DMS53 (cell line): ENCODE measurements around the gene CDKN3.
A peak's percentile ranks its signal among the peaks of the same experiment; 100 is the strongest.

Experiments
- DNase-seq: peaks from one replicate; lab custom pipeline; 2025; lab: John Stamatoyannopoulos, UW

CDKN3 gene

DNA sequence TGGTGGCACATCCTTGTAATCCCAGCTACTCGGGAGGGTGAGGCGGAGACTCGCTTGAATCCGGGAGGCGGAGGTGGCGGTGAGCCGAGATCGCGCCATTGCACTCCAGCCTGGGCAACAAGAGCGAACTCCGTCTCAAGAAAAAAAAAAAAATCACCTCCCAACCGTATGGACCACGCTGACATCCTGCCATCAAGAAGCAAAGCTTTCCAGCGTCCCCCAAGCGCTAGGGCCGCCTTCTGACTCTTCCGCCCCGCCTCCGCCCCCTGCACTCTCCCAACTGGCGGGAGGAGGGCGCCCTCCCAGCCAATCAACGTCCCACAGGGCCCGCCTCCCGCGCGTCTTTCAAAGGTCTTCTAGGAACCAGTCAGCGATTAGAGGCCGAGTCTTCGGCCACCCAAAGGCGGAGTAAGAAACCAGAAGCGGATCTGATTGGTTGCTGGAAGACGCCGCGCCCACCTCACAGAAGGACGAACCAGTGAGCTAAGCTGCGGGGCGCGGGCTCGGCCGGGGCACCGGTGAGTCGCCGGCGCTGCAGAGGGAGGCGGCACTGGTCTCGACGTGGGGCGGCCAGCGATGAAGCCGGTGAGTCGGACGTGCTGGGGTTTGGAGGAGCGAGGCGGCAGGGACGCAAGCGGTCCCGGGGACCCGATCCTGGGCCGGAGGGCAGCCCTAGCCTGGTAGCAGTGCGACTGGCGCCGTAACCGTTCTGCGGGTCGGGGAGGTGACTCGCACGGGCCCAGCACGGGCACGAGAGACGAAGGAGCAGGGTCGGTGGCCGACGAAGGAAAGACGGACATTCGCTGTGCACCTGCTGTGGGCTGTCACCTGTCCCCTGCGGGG is at the start of gene CDKN3:
CDKN3 (plus strand) TSS at position 515 of the 843 bp plus-strand sequence; CDS start at position 577, 62 bp downstream.
- DNase-seq = peak; percentile 100

DNA sequence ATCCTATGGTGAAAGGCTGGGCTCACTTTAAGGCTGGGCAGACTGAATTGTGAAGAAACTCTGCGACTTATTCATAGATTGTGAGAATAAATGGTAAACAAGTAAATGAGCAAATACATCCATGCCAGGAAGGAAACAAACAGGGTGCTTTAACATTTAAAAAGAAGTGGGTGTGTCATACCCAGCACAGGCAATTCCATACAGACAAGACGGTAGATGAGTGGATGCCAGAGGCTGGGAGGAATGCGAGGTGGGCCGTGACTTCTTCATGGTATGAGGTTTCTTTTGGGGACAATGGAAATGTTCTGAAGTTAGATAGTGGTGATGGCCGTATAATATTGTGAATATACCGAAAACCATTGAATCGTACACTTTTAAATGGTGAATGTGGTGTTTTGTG is 49.8 kb upstream of the CDKN3 start:
- DNase-seq = no peak

DNA sequence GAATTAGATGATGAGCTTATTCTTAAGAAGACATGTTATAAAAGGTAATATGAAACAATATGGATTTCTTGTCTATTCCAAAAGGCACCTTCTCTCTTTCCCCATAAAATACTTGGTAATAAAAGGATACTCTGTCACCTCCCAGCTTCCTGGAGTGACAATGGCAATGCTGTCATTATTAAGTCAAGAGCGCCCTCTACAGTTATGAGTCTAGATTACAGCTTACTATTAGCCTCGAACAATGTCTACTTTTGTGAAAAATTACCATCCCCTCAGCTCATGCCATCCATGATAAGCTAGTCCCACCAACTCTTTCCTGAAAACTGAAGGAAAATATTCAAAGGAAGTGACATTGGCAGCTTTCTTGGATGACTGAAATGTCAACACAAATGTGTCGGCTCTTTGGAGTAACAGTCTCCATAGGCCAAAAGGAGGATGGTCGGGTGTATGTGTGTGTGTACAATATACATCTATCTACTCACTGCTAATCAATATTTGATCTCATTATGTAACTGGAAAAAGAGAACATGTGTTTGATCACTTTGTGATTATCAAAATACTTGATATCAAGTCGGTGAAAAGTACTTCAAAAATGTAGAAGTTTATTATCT is 48.7 kb upstream of the CDKN3 start:
- DNase-seq = peak; percentile 82

DNA sequence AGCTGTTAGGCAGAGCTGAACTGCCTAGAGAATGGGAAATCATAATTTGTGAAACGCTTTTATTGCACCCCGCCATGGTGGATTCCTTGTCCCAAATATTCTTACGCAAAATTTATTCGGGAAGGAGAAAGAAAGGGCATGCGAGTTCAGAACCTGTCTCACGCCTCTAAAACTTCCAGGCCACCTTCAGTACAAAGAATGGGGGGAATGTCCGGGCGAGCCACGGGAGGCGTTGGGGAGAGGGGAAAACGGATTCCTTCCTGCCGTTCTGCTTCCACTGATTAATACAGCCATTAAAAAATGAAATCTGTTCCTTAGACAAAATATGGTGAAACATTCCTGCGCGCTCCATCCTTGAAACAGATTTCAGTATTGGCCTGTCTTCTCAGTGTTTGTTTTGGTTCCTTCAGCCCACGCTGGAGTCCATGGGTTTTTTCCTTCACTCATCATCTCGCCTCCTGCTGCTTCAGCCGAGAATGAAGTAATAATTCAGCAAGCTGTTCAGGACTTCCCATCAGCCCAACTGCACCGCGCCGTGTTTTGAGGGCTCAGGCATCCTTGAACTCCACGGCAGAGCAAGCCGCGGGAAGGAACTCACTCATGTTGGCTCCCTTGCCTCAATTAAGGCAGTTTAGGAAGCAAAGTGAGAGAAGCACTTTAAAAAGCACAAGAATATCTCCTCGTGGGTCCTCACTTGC is 47.7 kb upstream of the CDKN3 start:
- no peak for DNase-seq

DNA sequence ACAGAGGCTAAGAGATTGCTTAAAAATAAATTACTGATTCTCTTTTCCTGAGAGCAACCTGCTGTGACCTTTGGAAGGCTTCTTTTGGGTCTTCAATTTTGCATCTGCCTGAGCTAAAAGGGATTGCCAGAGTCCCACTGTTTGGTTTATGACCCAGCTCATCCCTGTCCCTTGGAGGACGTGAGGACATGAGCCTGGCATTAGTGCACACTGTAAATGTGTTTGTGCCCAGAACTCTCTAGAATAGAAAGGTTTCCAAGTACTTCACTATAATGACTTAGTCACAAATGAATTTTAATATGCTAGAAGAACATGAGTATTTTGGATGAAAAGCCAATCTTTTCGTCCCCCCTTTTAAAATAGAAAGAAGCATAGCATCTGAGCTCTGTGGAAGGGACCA is 47.1 kb upstream of the CDKN3 start:
- no peak for DNase-seq

DNA sequence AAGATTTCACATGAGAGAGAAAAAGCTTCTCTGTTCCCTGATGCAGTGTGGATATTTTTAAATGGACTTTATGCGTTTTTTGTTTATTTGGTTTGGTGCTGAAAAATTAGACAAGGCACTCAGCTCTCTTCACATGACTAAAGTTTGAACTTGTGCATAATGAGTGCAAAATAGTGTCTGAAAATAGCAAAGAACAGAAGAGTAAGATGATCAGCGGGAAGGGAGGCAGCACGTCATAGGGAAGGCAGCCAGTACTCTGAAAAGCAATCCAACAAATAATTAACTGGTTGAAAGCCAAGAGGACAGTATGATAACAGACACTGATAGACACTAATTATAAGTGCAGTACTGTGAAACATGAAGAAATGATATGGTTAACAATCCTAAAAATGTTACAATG is 46.6 kb upstream of the CDKN3 start:
- no peak for DNase-seq

DNA sequence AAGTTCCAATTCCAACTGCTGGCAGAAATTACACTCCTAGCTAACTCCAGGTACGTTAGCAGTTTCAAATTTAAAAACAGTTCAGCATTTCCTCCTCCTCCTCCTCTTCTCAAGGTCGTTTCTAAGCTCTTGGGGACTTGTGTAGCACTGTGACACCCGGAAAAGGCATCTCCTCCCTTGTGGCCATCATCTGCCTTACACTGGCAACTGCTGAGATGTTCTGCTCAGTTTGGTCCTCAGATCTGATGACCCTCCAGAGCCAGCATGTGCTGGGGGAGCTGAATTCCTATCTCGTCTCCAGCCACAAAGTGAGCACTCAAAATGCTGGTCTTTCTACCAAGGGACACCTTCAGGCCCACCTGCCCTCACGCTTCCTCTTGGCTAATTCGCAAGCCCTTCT is 43.5 kb upstream of the CDKN3 start:
- DNase-seq = no peak

DNA sequence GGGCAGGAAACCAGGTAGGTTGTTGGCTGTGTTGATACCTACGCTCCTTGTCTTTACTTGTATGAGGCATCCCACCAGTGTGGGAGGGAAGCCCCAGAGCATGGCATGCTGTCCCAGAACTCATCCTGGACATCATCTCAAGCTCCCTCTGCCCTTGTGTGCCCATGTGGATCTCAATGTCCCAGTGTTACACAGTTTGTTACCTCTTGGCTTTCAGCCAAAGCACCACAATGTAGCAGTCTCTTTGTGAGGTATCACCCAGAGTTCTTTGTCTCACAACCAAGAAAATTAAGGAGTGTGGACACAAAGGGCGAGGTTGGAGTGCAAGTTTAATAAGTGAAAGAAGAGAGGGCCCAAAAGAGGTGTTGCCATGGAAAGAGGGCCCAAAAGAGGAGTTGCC is 43.1 kb upstream of the CDKN3 start:
- peak; percentile 19 for DNase-seq

- no peak for DNase-seq
Measured at GRCh38 chr14:54354096-54354495, 42.7 kb upstream of the CDKN3 start.

GRCh38 chr14:54354968-54355641 is 41.7 kb upstream of the CDKN3 start:
- DNase-seq = no peak

- DNase-seq = no peak
Measured at GRCh38 chr14:54355698-54356097, 41.1 kb upstream of the CDKN3 start.

DNA sequence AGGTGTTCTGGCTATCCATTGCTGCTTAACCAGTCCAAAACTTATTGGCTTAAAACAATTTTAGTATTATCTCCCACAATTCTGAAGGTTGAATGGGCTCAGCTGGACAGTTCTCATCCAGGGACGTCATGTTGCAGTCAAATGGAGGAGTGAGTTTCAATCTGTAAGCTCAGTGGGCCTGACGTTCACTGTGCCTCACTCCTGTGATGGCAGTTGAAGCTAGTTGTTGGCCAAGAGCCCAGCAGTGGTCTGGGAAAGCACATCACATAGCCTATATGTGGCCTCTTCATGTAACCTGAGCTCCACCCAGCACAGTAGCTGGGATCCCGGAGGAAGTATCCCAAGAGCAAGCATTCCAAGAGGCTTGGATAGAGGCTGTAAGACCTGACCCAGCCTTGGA is 40.6 kb upstream of the CDKN3 start:
- DNase-seq = peak; percentile 10

GRCh38 chr14:54360667-54361066 is 36.1 kb upstream of the CDKN3 start:
- no peak for DNase-seq

DNA sequence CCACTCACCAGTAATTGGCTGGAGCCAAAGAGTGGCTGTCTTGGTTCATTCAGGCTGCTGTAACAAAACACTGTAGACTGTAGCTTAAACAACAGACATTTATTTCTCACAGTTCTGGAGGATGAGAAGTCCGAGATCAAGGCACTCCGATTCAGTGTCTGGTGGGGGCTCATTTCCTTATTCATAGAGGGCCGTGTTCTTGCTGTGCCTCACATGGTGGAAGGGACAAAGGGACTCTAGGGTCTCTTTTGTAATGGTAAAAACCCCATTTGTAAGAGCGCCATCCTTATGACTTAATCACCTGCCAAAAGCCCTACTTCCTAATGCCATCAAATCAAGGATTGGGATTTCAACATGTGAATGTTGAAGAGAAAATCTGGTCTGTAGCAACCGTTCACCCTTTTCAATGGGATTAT is 34.7 kb upstream of the CDKN3 start:
- DNase-seq = no peak

DNA sequence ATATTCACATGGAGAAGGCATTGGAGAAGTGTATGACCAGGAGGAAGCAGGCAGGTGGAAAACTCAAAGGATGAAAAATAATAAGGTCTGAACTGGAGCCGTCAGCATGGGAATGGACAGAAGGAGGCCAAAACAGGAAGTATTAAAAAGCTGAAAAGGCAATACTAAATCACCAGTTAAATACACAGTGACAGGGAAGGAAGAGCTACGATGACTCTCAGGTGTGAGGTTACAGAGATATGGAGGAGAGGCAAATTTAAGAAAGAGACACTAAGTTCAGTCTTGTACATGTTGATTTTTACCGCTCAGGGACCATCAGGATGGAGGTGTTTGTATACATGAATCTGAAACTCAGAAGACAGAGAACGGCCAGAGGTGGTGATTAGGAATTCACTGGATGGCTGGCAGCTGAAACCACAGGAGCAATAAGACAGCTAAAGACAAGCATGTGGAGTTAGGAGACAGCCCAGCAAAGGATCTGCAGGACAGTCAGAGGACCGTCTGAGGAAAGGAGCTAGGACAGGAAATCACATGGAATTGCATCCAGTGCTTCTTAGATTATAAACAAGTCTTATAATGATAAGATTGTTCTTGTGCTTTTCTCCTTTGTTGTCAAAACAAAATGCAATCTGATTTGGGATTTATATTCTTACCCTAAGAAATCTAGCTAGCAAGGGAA is 33.9 kb upstream of the CDKN3 start:
- DNase-seq = no peak

GRCh38 chr14:54364555-54365415 is 32.0 kb upstream of the CDKN3 start:
- DNase-seq = peak; percentile 12

GRCh38 chr14:54366736-54367735 is 29.8 kb upstream of the CDKN3 start:
- DNase-seq = peak; percentile 58

DNA sequence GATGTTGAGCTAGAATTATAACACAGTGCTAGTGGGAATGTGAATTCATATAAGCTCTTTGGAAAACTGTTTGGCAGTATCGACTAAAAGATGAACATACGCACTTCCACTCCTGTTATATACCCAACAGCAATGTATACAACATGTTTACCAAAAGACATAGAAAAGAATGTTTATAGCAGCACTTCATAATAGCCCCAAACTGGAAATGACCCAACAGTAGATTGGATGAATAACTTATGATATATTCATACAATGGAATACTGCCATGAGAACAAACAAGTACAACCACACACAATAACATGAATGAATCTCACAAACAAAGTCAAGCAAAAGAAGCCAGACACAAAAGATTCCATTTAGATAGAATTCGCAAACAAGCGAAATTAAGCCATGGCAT is 28.5 kb upstream of the CDKN3 start:
- DNase-seq = no peak

DNA sequence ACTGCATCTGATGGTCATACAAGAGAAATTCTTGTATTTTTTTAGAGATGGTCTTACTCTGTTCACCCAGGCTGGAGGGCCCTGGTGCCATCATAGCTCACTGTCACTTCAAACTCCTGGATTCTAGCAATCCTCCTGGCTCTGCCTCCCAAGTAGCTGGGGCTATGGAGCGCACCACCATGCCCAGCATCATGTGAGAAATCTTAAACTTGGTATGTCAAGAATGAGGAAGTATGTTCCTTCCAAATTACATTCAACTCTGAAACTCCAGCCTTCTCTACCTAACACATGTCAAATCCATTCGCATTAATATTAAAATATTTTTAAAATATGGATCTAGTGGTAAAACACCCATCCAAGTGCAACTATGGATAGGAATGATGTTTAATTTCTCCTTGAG is 27.5 kb upstream of the CDKN3 start:
- no peak for DNase-seq
